Liver (tissue), 9 donors: ENCODE results near the gene GRK3. TPM values are rescaled to one million over a fixed set of nuclear protein-coding genes. Genes with fewer than 3 reads are reported as not detected.

Experiments used
- DNase-seq: peaks from one replicate; pipeline ENCODE4 v3.0.0-alpha.2; 2017; ENCODE audit warnings: low spot score
- H3K27ac ChIP-seq, 2 donors: one replicate each; pipeline ENCODE4 v1.7.0; 2013; ENCODE audit warnings: inconsistent platforms in 2 of 2, low read length in 2 of 2, control low read depth in 1 of 2, low read depth in 1 of 2, mild to moderate bottlenecking in 1 of 2
- H3K27me3 ChIP-seq, 4 donors: one replicate each; pipeline versions ENCODE4 v1.6.1 to v1.7.0; 2013; ENCODE audit warnings: low read length in 3 of 4, inconsistent platforms in 1 of 4, mild to moderate bottlenecking in 1 of 4, moderate library complexity in 1 of 4; ENCODE audit not compliant: control insufficient read depth in 4 of 4, insufficient read depth in 4 of 4
- H3K36me3 ChIP-seq, 4 donors: one replicate each; pipeline versions ENCODE4 v1.6.1 to v1.7.0; 2013; ENCODE audit warnings: low read length in 3 of 4, mild to moderate bottlenecking in 3 of 4, low read depth in 1 of 4, moderate library complexity in 1 of 4; ENCODE audit not compliant: control insufficient read depth in 4 of 4, insufficient read depth in 3 of 4
- H3K4me1 ChIP-seq, 4 donors: one replicate each; pipeline versions ENCODE4 v1.6.1 to v1.7.0; 2013; ENCODE audit warnings: low read length in 3 of 4, mild to moderate bottlenecking in 3 of 4, moderate library complexity in 1 of 4; ENCODE audit not compliant: control insufficient read depth in 4 of 4, insufficient read depth in 4 of 4
- H3K4me3 ChIP-seq, 3 donors: one replicate each; pipeline versions ENCODE4 v1.6.1 to v1.7.0; 2013; ENCODE audit warnings: low read length in 3 of 3, control low read depth in 1 of 3, low read depth in 1 of 3, mild to moderate bottlenecking in 1 of 3
- H3K9ac ChIP-seq, 2 donors: one replicate each; pipeline ENCODE4 v1.7.0; 2013; ENCODE audit warnings: low read length in 2 of 2, mild to moderate bottlenecking in 2 of 2, moderate library complexity in 2 of 2, control low read depth in 1 of 2, low read depth in 1 of 2
- H3K9me3 ChIP-seq, 4 donors: one replicate each; pipeline versions ENCODE4 v1.6.1 to v1.7.0; 2013; ENCODE audit warnings: low read length in 3 of 4; ENCODE audit not compliant: control insufficient read depth in 4 of 4
- EGR1 ChIP-seq, 2 donors: IDR thresholded peaks; 2 replicates each; pipeline ENCODE4 v1.6.1; 2016 to 2018; ENCODE audit warnings: antibody characterized with exemption in 2 of 2, low read depth in 2 of 2
- FOXA1 ChIP-seq: IDR thresholded peaks from 2 replicates; pipeline ENCODE4 v1.6.1; 2016; ENCODE audit warnings: antibody characterized with exemption
- FOXA2 ChIP-seq: IDR thresholded peaks from 2 replicates; pipeline ENCODE4 v1.6.1; 2016; ENCODE audit warnings: antibody characterized with exemption
- GABPA ChIP-seq, 2 donors: IDR thresholded peaks in 1 of 2; conservative IDR thresholded peaks in 1 of 2; 2 replicates each; pipeline ENCODE4 v1.6.1; 2016; ENCODE audit warnings: antibody characterized with exemption in 2 of 2, mild to moderate bottlenecking in 1 of 2, moderate library complexity in 1 of 2
- HNF4A ChIP-seq, 2 donors: conservative IDR thresholded peaks; 2 replicates each; pipeline ENCODE4 v1.6.1; 2016; ENCODE audit warnings: antibody characterized with exemption in 2 of 2, mild to moderate bottlenecking in 2 of 2
- HNF4G ChIP-seq: IDR thresholded peaks from 2 replicates; pipeline ENCODE4 v1.6.1; 2016; ENCODE audit warnings: antibody characterized with exemption
- JUND ChIP-seq, 2 donors: IDR thresholded peaks; 2 replicates each; pipeline ENCODE4 v1.6.1; 2016; ENCODE audit warnings: antibody characterized with exemption in 2 of 2
- NR2F2 ChIP-seq: IDR thresholded peaks from 2 replicates; pipeline ENCODE4 v1.6.1; 2016; ENCODE audit warnings: antibody characterized with exemption
- RAD21 ChIP-seq, 2 donors: IDR thresholded peaks; 2 replicates each; pipeline ENCODE4 v1.6.1; 2016; ENCODE audit warnings: antibody characterized with exemption in 2 of 2, mild to moderate bottlenecking in 2 of 2
- RXRA ChIP-seq, 2 donors: IDR thresholded peaks; 2 replicates each; pipeline ENCODE4 v1.6.1; 2017 to 2018; ENCODE audit warnings: antibody characterized with exemption in 2 of 2, mild to moderate bottlenecking in 1 of 2
- SP1 ChIP-seq: IDR thresholded peaks from 2 replicates; pipeline ENCODE4 v1.6.1; 2018; ENCODE audit warnings: antibody characterized with exemption, mild to moderate bottlenecking
- TAF1 ChIP-seq: conservative IDR thresholded peaks from 2 replicates; pipeline ENCODE4 v1.6.1; 2016; ENCODE audit warnings: antibody characterized with exemption, mild to moderate bottlenecking
- YY1 ChIP-seq: IDR thresholded peaks from 2 replicates; pipeline ENCODE4 v1.6.1; 2016; ENCODE audit warnings: antibody characterized with exemption, mild to moderate bottlenecking
- WGBS: extraction: QIAGEN DNeasy Blood & Tissue Kit; methylation state at CpG from one replicate; pipeline ENCODE4 v1.1.7; 2013; 5-methylcytosine and 5-hydroxymethylcytosine counted together
- polyA plus RNA-seq, 2 donors: library from polyadenylated mRNA; stranded (reverse) in 1 of 2; unstranded in 1 of 2; fragments of 200-250 nt in 1 of 2; fragments of >200 nt in 1 of 2; fragmentation: Nextera tagmentation in 1 of 2; extraction: Ambion mirVana in 1 of 2; gene quantifications; one replicate each; pipeline versions ENCODE4 v1.2.1 to v1.2.3, GENCODE V29; 2013 to 2015
- total RNA-seq, 2 donors: library from RNA; depleted of rRNA; stranded (reverse); fragments of >200 nt; gene quantifications; one replicate each; pipeline ENCODE4 v1.2.3, GENCODE V29; 2014
- TF ChIP-seq, protein P1 (sequence below): fragments of 150-350 bp; IDR thresholded peaks from 2 replicates; pipeline ENCODE4 v1.5.1; 2017; ENCODE audit warnings: improper control_type of control experiment, low read depth, low read length; ENCODE audit not compliant: missing input control
- TF ChIP-seq, protein P2 (sequence below): IDR thresholded peaks from 2 replicates; pipeline ENCODE4 v1.6.1; 2016; ENCODE audit warnings: antibody characterized with exemption
- TF ChIP-seq, protein P3 (sequence below): IDR thresholded peaks from 2 replicates; pipeline ENCODE4 v1.6.1; 2016; ENCODE audit warnings: antibody characterized with exemption, mild to moderate bottlenecking
- TF ChIP-seq, protein P4 (sequence below): IDR thresholded peaks from 2 replicates; pipeline ENCODE4 v1.6.1; 2016; ENCODE audit warnings: antibody characterized with exemption
- TF ChIP-seq, protein P5 (sequence below): IDR thresholded peaks from 2 replicates; pipeline ENCODE4 v1.6.1; 2016; ENCODE audit warnings: antibody characterized with exemption
- donor health status: healthy.
- donor health status: healthy.
- donor health status: healthy.
- donor health status: healthy.
- donor health status: healthy.

Gene GRK3
- total RNA-seq (1 to 10 TPM; 3.4 to 6.5 TPM), polyA plus RNA-seq (1 to 10 TPM in 1 of 2 donors, under 1 TPM in 1; 0.79 to 1.4 TPM)

DNA sequence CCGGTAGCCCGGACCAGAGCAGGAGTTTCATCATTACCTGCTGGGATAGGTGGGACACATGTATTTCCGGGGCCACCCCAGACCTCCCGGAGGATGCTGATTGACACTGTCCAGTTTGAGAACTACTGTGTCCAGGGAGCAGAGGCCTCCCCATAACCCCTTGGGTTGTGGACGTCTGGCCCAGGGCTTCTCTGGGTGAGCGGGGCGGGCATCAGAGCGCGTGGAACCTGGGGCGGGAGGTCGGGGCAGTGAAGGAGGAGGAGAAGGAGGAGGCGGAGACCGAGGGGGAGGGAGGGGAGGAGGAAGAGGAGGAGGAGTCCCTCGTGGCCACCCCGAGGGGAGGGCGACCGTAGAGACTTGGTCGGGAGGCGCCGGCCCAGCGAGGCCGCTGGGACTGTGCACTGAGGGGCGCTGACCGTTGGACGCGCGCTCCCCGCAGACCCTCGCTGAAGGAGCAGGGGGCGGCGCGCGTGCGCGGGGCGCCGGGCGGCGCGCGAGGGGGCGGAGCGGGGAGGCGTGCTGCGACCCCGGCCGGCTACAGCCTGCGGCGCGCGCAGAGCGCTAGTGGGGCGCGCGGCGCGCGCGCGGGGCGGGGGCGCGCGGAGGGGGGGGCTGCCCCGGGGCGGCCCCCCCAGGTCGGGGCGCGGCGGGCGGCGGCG lies at the start of gene GRK3:
Gene GRK3 (plus strand): TSS at position 356 of the 659 bp plus-strand sequence. CDS start 366 bp downstream, outside the sequence.
- Histone ChIP-seq H3K9me3 (no peaks in the 10 kb centered on the region), H3K27me3 (no peaks in the 10 kb centered on the region), H3K9ac (no peak within 1 kb of the TSS), H3K4me3 (peak within 1 kb of the TSS in 2 of 3 donors; percentile 48 to 86), H3K4me1 (peaks cover 0 to 8% (median 6%) of the 10 kb centered on the region in 4 donors), H3K36me3 (no peaks in the 10 kb centered on the region), H3K27ac (peak within 1 kb of the TSS; percentile 25 to 41)
- TF ChIP-seq, protein P1, sequence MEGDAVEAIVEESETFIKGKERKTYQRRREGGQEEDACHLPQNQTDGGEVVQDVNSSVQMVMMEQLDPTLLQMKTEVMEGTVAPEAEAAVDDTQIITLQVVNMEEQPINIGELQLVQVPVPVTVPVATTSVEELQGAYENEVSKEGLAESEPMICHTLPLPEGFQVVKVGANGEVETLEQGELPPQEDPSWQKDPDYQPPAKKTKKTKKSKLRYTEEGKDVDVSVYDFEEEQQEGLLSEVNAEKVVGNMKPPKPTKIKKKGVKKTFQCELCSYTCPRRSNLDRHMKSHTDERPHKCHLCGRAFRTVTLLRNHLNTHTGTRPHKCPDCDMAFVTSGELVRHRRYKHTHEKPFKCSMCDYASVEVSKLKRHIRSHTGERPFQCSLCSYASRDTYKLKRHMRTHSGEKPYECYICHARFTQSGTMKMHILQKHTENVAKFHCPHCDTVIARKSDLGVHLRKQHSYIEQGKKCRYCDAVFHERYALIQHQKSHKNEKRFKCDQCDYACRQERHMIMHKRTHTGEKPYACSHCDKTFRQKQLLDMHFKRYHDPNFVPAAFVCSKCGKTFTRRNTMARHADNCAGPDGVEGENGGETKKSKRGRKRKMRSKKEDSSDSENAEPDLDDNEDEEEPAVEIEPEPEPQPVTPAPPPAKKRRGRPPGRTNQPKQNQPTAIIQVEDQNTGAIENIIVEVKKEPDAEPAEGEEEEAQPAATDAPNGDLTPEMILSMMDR: no peak
- TF ChIP-seq, protein P2, sequence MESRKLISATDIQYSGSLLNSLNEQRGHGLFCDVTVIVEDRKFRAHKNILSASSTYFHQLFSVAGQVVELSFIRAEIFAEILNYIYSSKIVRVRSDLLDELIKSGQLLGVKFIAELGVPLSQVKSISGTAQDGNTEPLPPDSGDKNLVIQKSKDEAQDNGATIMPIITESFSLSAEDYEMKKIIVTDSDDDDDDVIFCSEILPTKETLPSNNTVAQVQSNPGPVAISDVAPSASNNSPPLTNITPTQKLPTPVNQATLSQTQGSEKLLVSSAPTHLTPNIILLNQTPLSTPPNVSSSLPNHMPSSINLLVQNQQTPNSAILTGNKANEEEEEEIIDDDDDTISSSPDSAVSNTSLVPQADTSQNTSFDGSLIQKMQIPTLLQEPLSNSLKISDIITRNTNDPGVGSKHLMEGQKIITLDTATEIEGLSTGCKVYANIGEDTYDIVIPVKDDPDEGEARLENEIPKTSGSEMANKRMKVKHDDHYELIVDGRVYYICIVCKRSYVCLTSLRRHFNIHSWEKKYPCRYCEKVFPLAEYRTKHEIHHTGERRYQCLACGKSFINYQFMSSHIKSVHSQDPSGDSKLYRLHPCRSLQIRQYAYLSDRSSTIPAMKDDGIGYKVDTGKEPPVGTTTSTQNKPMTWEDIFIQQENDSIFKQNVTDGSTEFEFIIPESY: no peak
- TF ChIP-seq HNF4A (conservative IDR thresholded peaks at IDR 0.05) (no peak), EGR1 (IDR thresholded peaks at IDR 0.05; ENCODE audit: low read depth in 2 of 2) (no peak), TAF1 (no peak), SP1 (no peak), NR2F2 (no peak), FOXA2 (no peak), YY1 (no peak), RXRA (IDR thresholded peaks at IDR 0.05) (no peak), JUND (IDR thresholded peaks at IDR 0.05) (no peak), GABPA (IDR thresholded peaks at IDR 0.05 in 1 of 2, conservative IDR thresholded peaks at IDR 0.05 in 1 of 2) (no peak), RAD21 (IDR thresholded peaks at IDR 0.05) (no peak), FOXA1 (no peak), HNF4G (no peak)
- TF ChIP-seq, protein P3, sequence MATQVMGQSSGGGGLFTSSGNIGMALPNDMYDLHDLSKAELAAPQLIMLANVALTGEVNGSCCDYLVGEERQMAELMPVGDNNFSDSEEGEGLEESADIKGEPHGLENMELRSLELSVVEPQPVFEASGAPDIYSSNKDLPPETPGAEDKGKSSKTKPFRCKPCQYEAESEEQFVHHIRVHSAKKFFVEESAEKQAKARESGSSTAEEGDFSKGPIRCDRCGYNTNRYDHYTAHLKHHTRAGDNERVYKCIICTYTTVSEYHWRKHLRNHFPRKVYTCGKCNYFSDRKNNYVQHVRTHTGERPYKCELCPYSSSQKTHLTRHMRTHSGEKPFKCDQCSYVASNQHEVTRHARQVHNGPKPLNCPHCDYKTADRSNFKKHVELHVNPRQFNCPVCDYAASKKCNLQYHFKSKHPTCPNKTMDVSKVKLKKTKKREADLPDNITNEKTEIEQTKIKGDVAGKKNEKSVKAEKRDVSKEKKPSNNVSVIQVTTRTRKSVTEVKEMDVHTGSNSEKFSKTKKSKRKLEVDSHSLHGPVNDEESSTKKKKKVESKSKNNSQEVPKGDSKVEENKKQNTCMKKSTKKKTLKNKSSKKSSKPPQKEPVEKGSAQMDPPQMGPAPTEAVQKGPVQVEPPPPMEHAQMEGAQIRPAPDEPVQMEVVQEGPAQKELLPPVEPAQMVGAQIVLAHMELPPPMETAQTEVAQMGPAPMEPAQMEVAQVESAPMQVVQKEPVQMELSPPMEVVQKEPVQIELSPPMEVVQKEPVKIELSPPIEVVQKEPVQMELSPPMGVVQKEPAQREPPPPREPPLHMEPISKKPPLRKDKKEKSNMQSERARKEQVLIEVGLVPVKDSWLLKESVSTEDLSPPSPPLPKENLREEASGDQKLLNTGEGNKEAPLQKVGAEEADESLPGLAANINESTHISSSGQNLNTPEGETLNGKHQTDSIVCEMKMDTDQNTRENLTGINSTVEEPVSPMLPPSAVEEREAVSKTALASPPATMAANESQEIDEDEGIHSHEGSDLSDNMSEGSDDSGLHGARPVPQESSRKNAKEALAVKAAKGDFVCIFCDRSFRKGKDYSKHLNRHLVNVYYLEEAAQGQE: no peak
- TF ChIP-seq, protein P4, sequence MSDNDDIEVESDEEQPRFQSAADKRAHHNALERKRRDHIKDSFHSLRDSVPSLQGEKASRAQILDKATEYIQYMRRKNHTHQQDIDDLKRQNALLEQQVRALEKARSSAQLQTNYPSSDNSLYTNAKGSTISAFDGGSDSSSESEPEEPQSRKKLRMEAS: no peak
- TF ChIP-seq, protein P5, sequence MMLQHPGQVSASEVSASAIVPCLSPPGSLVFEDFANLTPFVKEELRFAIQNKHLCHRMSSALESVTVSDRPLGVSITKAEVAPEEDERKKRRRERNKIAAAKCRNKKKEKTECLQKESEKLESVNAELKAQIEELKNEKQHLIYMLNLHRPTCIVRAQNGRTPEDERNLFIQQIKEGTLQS: no peak
- WGBS: 3% methylated on average over 72 of the region's 73 CpGs
- peak; percentile 68 for DNase-seq
